GM18858 (cell line): ENCODE measurements around the gene THBD.

Experiments
- ATAC-seq: cut with Tn5 transposase; IDR thresholded peaks from one replicate; pipeline ENCODE4 v1.9.1; 2021; ENCODE audit not compliant: unreplicated experiment

Gene THBD

DNA sequence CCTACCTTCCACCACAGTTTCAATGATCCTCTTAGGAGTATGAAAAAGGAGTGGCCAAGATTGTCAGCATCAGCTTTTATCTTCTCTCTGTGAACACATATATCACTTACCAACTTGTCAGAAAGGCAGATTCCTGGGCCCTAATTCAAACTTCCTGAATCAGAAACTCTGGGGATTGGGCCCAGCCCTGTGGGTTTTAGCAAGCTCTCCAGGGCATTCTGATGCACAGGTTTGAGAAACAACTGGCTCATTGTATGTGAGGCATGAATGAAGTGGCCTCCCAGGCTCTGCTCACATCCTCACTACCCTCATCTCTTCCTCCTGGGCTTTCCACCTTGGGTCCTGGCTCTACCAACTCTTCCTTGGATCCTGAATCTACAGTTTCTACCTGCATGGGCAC is 13.2 kb upstream of the THBD start:
- ATAC-seq = no peak

GRCh38 chr20:23061734-23062561 is 12.5 kb upstream of the THBD start:
- ATAC-seq = no peak

GRCh38 chr20:23061262-23061661 is 11.8 kb upstream of the THBD start:
- ATAC-seq = no peak

DNA sequence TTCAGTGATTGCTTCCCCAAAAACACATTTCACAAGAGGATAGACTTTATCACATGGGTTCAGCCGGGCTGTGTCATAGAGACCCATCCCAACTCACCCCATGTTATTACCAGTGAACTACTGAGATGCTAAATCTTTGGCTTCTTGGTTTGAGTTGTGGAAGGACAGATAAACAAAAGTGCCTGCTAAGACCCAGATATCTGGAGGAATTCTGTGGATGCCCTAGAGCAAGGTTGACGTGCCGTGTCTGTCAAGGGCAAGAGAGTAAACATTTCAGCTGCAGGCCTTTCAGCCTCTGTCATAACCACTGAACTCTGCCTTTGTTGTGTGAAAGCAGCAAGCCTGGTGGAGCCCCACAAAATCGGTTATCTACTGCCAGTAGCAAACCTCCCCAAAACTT is 11.2 kb upstream of the THBD start:
- ATAC-seq = no peak

- ATAC-seq = no peak
Measured at GRCh38 chr20:23059846-23060245, 10.4 kb upstream of the THBD start.

DNA sequence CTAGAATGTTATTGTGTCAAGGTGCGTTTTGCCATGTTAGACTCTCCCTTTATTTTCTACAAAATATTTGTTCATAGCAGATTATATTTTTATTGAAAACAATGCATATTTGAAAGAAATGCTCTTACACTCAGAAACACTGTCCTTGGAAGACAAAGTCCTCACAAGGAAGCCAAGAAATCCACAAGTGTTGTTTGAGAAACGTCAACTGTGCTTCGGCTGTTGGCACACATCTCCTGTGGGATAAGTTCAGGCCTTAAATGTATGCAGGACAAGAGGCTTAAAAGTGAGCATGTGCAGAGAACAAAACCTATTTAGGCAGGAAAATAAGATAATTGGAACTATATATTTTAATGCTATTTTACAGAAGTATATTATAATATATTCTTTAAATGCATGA is 9.5 kb upstream of the THBD start:
- ATAC-seq = no peak

DNA sequence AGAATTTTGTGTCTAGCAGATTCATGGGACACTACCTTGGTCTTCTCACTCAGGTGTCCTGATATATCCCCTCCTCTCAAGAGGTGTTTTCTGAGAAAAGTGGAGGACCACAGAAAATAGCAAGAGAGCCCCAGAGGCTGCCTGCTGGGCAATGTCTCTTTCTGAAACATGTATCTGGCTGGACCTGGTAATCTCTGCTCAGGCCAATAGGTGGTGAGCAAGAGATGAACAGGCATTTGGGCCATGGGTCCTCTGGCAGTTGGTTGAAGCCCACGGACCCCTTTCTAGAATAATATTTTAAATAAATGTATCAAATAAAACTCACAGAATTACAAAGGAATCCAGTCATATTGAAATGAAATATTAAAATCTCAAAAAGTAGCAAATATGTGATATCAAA is 8.8 kb upstream of the THBD start:
- ATAC-seq = no peak

DNA sequence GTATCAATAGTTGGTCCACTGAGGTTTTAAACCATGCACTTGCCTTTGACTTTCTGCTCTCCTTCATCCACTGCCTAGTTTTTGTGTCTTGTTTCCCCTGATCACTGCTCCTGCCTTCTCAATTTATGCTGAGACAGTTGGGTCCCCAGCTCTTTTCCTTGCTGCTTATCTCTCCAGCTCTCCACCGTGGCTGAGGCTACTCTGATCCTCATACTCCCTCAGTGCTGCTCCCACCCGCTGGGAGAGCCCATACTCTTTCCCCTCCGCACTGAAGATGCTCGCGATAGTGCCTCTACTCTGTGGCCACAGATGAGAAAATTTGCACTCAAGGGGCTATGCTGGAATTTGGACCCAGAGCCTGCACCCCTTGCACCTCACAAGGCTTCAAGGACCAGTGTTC is 3.4 kb upstream of the THBD start:
- ATAC-seq = no peak

DNA sequence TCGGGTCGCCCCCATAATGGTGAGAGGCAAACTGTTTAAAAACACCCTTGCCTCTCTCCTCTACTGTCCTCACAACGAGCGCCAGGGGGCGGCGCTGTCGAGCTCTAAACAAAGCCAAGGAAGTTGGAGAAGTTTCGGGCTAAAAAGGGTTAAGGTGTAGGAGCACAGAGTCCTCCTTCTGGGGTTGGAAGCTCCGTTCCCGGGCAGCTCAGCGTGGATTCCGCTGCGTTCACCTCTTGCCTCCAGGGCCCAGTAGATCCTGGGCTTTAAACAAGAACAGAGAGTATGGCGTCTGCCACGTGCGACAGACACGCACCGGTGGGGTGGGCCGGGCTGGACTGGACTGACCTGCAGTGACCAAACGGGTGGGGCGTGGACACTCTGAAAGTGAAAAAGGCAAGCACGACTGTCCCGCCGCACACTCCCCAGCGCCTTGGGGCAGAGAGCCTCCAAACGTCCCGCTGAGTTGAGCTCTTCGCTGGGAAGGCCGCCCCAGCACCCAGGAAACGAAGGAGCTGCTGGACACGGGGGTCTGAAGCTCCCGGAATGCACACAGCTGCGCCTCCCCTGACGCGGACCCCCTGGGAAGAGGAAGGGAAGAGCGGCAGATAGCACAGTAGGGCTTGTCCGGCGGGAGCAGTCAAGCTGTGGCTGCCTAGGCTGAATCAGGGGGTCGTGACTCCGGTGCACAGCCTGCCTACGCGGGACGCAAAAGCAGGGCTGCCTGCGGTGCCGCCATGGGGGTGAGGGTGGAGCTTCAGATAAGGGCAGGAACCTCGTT is 1.6 kb upstream of the THBD start:
- no peak for ATAC-seq

DNA sequence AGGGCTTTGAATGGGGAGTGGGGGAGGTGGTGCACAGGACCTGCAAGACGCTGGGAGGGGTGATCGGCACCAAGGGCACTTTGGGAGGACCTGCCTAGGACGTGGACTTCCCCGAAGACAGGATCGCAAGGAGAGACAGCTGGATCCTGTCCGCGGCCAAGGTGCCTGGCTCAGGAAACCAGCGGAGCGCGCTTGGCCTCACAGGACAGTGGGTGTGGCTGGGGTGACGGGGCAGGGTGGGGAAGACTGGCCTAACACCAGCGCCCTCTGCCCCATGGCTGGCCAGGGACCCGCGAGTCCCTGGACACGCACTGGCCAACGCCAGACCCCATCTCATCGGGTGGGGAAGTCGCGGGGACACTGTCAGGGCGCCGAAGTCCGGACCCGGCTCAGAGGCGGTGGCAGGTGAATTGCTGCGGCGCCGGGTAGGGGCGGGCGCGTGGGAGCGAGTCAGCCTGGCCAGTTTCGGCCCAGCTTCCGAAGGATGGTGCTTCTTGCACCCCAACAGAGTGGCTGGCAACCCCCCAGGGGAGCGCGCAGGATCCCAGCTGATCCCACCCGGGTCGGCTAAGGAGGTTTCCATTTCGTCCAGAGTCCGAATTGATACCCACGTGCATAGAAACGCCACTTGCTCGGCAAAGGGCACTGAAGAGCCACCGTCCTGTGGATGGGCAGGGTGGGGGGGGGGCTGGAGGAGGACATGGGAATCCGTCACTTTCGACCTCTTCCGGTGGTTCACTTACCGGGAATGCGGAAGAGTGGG is 785 bp upstream of the THBD start:
- no peak for ATAC-seq

DNA sequence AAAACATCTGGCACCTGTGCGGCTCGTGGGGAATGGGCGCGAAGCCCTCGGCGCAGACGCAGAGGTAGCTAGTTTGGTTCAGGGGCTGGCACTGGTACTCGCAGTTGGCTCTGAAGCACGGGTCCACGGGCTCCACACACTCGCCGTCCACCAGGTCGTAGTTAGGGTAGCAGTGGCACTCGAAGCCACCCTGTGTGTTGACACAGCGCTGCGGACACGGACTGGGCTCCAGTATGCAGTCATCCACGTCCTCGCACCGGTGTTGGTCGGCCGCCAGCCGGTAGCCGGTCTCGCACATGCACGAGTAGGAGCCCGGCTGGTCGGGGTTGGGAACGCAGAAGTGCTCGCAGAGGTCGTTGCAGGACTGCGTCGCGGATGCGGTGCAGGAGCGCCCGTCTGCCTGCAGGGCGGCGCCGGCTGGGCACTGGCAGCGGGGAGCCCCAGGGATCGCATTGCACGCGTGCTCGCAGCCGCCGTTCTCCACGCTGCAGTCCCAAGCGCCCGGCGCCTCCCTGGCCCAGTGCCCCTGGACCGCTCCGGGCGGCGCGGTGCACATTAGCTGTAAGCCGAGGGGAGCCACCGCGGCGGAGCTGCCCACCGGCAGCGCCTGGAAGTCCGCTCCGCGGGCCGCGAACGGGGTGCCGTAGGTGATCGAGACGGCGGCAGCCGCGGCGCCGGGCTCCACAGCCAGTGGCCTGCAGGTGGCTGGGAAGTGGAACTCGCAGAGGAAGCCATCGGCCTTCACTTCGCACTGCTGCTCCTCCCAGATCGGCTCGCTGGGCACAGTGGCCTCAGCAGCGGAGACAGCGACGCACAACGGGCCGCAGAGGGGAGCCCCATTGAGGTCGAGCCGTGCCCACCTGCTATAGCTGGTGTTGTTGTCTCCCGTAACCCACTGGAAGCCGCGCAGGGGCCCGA is 930 bp downstream of the THBD start:
- ATAC-seq = no peak

GRCh38 chr20:23047738-23048214 is 1.7 kb downstream of the THBD start:
- ATAC-seq = no peak

DNA sequence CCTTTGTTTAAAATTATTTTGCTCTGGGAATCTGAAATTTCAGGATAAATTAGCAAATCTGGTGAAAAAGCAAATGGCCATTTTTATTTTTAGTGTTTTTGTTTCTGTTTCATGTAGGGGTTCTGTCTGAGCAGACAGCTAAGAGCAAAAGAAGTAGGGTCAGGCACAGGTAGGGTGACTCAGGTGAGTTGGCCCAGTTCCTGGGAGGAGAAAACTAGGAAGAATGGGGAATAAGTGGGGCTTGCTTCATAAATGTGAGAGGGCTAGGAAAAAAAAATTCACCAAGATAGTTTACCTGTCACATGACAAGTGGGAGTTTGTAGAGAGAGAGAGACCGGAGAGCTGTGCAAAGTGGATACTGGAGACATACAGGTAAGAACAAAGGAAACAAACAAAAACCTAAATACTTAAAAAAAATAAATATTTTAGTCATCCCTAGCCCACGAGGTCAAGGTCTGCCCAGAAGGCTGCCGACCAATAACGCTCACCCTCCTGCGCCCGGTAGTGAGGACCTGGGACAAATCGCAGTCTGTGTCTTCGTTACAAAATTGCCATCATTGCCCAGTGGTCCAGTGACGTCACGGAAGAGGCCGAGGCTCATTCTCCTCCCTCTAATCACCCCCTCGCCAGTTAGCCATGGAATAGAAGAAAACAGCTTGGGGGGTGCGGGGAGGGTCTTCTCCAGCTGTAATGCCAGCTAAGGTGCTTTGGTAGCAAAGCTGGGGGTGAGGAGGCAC is 2.3 kb downstream of the THBD start:
- ATAC-seq = no peak

DNA sequence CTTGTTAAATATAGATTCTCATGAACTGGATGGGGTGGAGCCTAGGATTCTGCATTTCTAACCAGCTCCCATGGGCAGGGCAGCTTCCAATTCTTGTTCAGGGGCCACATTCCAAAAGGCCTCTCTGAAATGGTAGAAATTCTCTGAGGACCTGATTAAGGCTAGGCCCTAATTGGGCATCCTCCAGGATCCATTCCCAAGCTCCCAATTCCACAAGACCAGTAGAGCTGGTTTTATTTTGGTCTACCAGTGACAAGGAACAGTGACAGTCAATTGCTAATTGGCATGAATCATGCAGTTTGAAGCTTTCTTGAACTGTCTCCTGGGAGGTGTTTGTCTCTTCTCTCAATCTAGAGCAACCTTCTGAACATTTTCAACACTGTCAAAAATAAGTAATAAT is 3.0 kb downstream of the THBD start:
- no peak for ATAC-seq

- no peak for ATAC-seq
Measured at GRCh38 chr20:23043376-23043775, 6.1 kb downstream of the THBD start.

GRCh38 chr20:23042270-23042669 is 7.2 kb downstream of the THBD start:
- ATAC-seq = no peak

- no peak for ATAC-seq
Measured at GRCh38 chr20:23039885-23040508, 9.5 kb downstream of the THBD start.

GRCh38 chr20:23039136-23039875 is 10.2 kb downstream of the THBD start:
- ATAC-seq = no peak

DNA sequence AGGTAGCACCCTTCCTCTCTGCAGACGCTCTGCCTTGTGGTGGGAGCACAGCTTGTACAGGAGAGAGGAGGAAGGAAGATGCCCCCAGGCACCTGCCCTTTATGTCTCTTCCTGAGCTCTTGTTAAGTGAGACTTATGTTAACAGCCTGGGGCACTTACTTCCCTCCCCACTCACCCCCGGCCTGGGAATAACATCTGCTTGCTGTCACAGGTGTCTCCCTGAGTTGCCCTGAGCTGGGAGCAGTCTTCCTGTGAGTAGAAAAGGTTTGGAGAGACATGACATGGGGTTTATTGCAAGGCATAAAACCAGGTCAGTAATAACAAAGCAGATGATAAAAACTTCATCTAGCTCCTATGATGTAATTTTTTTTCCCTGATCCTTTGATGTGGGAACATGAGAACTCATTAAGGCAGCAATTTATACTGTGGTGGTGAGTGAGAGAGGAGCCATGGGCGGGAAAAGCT is 12.4 kb downstream of the THBD start:
- ATAC-seq = no peak
